HEK293 (cell line): ENCODE results near the gene TTBK1.

Source experiments
- ATF2 ChIP-seq: fragments of 450-650 bp; formaldehyde crosslinking; IDR thresholded peaks from 2 replicates; pipeline ENCODE4 v1.5.1; 2016; ENCODE audit warnings: missing biosample characterization, missing genetic modification characterization, low read depth
- ZNF596 ChIP-seq: fragments of 450-650 bp; IDR thresholded peaks from 2 replicates; pipeline ENCODE4 v1.5.0; 2018; ENCODE audit warnings: missing biosample characterization, mild to moderate bottlenecking, missing genetic modification characterization, moderate library complexity

GRCh38 chr6:43297644-43298564 is 54.6 kb downstream of the TTBK1 start, which contains the start of gene SLC22A7:
- TF ChIP-seq ZNF596 (tag by site-specific recombination) = no peak
- no peak for TF ChIP-seq ATF2 (tag by site-specific recombination)
